ENCODE data around the gene UCP2.
A peak's percentile ranks its signal among the peaks of the same experiment; 100 is the strongest.

UCP2 gene

GRCh38 chr11:73968356-73968966 is 14.2 kb downstream of the UCP2 start:
- no peak for DNase-seq

- no peak for DNase-seq
These were observed 16.9 kb downstream of the UCP2 start for GRCh38 chr11:73965764-73966121.

- DNase-seq = no peak
These were observed 17.4 kb downstream of the UCP2 start for GRCh38 chr11:73965076-73965763.

- DNase-seq = no peak
These were observed 18.8 kb downstream of the UCP2 start for GRCh38 chr11:73963861-73964260.

GRCh38 chr11:73962101-73962705 is 20.4 kb downstream of the UCP2 start:
- no peak for DNase-seq

- no peak for DNase-seq
These were observed 21.3 kb downstream of the UCP2 start for GRCh38 chr11:73961321-73961720.

GRCh38 chr11:73958521-73959141 is 24.0 kb downstream of the UCP2 start:
- no peak for DNase-seq

- DNase-seq = no peak
These were observed 24.8 kb downstream of the UCP2 start for GRCh38 chr11:73957654-73958361.

GRCh38 chr11:73956876-73957653 is 25.6 kb downstream of the UCP2 start:
- DNase-seq = no peak

- DNase-seq = peak; percentile 66
These were observed 30.8 kb downstream of the UCP2 start for GRCh38 chr11:73951797-73952196.

- DNase-seq = peak; percentile 37
These were observed 31.6 kb downstream of the UCP2 start, which contains the start of gene DNAJB13 for GRCh38 chr11:73950869-73951710. Gene DNAJB13, plus strand, starts transcription at chr11:73951026. Its CDS starts 44 bp downstream, at chr11:73951070.

GRCh38 chr11:73949912-73950311 is 32.7 kb downstream of the UCP2 start:
- DNase-seq = no peak

GRCh38 chr11:73949246-73949645 is 33.4 kb downstream of the UCP2 start:
- no peak for DNase-seq

GRCh38 chr11:73946798-73947458 is 35.7 kb downstream of the UCP2 start:
- no peak for DNase-seq

- DNase-seq = no peak
These were observed 37.2 kb downstream of the UCP2 start for GRCh38 chr11:73945396-73945795.

GRCh38 chr11:73944901-73945300 is 37.7 kb downstream of the UCP2 start:
- no peak for DNase-seq

GRCh38 chr11:73944085-73944484 is 38.6 kb downstream of the UCP2 start:
- no peak for DNase-seq

GRCh38 chr11:73942010-73942409 is 40.6 kb downstream of the UCP2 start:
- no peak for DNase-seq

- no peak for DNase-seq
These were observed 41.7 kb downstream of the UCP2 start for GRCh38 chr11:73940801-73941570.

- no peak for DNase-seq
These were observed 43.5 kb downstream of the UCP2 start for GRCh38 chr11:73939096-73939495.

Data from DMS153 (cell line).